A673 (cell line): ENCODE results near the gene EML2. TPM values are rescaled to one million over a fixed set of nuclear protein-coding genes. Genes with fewer than 3 reads are reported as not detected.

Experiments
- BruUV-seq: library from RNA; stranded (reverse); fragments of 400-500 nt; replicated peaks from 2 replicates; lab custom pipeline; 2021; lab: Mats Ljungman, UMichigan
- CTCF ChIA-PET: fragments of 300-600 bp; sonication (Branson Sonifier 250); formaldehyde crosslinking; loops from one replicate; lab custom pipeline; 2022; ENCODE audit warnings: antibody characterized with exemption; lab: Charles Lee
- POLR2A ChIA-PET: fragments of 300-600 bp; sonication (Branson Sonifier 250); formaldehyde crosslinking; loops from one replicate; lab custom pipeline; 2022; ENCODE audit warnings: antibody characterized with exemption; ENCODE audit not compliant: low non-redundant PET; lab: Charles Lee
- DNase-seq: peaks from one replicate; pipeline ENCODE4 v3.0.0-alpha.2; 2015; ENCODE audit warnings: low spot score
- H3K27ac ChIP-seq: fragments of 200-600 bp; sonication (generic); 2 replicates; pipeline ENCODE4 v1.5.1; 2016; ENCODE audit warnings: mixed run types, low read depth, mild to moderate bottlenecking, mixed read lengths, antibody characterized with exemption, low read length; ENCODE audit not compliant: poor library complexity, severe bottlenecking
- H3K27me3 ChIP-seq: fragments of 200-600 bp; sonication (generic); replicated peaks from 2 replicates; pipeline ENCODE4 v1.6.1; 2017; ENCODE audit warnings: mixed run types, low read depth, mild to moderate bottlenecking, mixed read lengths, antibody characterized with exemption, low read length; ENCODE audit not compliant: insufficient read depth, poor library complexity
- H3K36me3 ChIP-seq: fragments of 200-600 bp; sonication (generic); 2 replicates; pipeline ENCODE4 v1.6.1; 2016; ENCODE audit warnings: mixed run types, mild to moderate bottlenecking, mixed read lengths, antibody characterized with exemption, low read length; ENCODE audit not compliant: insufficient read depth, poor library complexity, severe bottlenecking
- H3K4me1 ChIP-seq: fragments of 200-600 bp; sonication (generic); 2 replicates; pipeline ENCODE4 v1.6.1; 2017; ENCODE audit warnings: mixed run types, mild to moderate bottlenecking, mixed read lengths, antibody characterized with exemption, low read length; ENCODE audit not compliant: insufficient read depth, poor library complexity, severe bottlenecking
- H3K4me3 ChIP-seq: fragments of 200-600 bp; sonication (generic); 2 replicates; pipeline ENCODE4 v1.5.1; 2016; ENCODE audit warnings: low read depth, mixed run types, mild to moderate bottlenecking, mixed read lengths, low read length; ENCODE audit not compliant: poor library complexity, severe bottlenecking
- H3K9me3 ChIP-seq: fragments of 200-600 bp; sonication (generic); 2 replicates; pipeline ENCODE4 v1.6.1; 2016; ENCODE audit warnings: mixed run types, low read depth, mild to moderate bottlenecking, mixed read lengths, antibody characterized with exemption, low read length; ENCODE audit not compliant: poor library complexity, severe bottlenecking
- EZH2 ChIP-seq: fragments of 200-600 bp; sonication (generic); IDR thresholded peaks from 2 replicates; pipeline ENCODE4 v1.6.1; 2017; ENCODE audit warnings: borderline replicate concordance, low read depth, mild to moderate bottlenecking, mixed read lengths, antibody characterized with exemption, low read length; ENCODE audit not compliant: poor library complexity, severe bottlenecking
- intact Hi-C: fragments of 100-400 bp; cut with micrococcal nuclease; formaldehyde crosslinking; loops from one replicate; pipeline ENCODE4 v1.10.0; 2022; ENCODE audit not compliant: unreplicated experiment
- total RNA-seq: library from RNA; stranded (reverse); gene quantifications from 2 replicates; pipeline ENCODE4 v1.2.3, GENCODE V29; 2021
- TF ChIP-seq, protein P1 (sequence below): fragments of 300-800, 200-600 bp; sonication (generic); conservative IDR thresholded peaks from 2 replicates; pipeline ENCODE4 v1.5.1; 2017; ENCODE audit warnings: low read depth, mild to moderate bottlenecking, antibody characterized with exemption, low read length, moderate library complexity, mixed read lengths

EML2 gene
- total RNA-seq, 1 experiment from 2014 or later = 17.0 TPM

- POLR2A ChIA-PET = no interaction called here
- no peaks in the 10 kb centered on the region for H3K36me3 ChIP-seq
- no peak for DNase-seq
- H3K9me3 ChIP-seq = no peaks in the 10 kb centered on the region
- no peaks in the 10 kb centered on the region for H3K27me3 ChIP-seq
- H3K27ac ChIP-seq = no peak overlapping the region
- no peak for TF ChIP-seq EZH2
- TF ChIP-seq, protein P1, sequence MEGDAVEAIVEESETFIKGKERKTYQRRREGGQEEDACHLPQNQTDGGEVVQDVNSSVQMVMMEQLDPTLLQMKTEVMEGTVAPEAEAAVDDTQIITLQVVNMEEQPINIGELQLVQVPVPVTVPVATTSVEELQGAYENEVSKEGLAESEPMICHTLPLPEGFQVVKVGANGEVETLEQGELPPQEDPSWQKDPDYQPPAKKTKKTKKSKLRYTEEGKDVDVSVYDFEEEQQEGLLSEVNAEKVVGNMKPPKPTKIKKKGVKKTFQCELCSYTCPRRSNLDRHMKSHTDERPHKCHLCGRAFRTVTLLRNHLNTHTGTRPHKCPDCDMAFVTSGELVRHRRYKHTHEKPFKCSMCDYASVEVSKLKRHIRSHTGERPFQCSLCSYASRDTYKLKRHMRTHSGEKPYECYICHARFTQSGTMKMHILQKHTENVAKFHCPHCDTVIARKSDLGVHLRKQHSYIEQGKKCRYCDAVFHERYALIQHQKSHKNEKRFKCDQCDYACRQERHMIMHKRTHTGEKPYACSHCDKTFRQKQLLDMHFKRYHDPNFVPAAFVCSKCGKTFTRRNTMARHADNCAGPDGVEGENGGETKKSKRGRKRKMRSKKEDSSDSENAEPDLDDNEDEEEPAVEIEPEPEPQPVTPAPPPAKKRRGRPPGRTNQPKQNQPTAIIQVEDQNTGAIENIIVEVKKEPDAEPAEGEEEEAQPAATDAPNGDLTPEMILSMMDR = no peak
- BruUV-seq = no TSS peak
- H3K4me1 ChIP-seq = no peaks in the 10 kb centered on the region
- intact Hi-C loops = loop anchor here (2.0 kb wide), 1 partner anchor 53 kb away; no protein-coding TSS in a partner anchor
- H3K4me3 ChIP-seq = no peak overlapping the region
- CTCF ChIA-PET = no interaction called here
Measured at GRCh38 chr19:45589768-45590167, 49.4 kb downstream of the EML2 start.

- no TSS peak for BruUV-seq
- Histone ChIP-seq H3K36me3 (no peaks in the 10 kb centered on the region), H3K9me3 (no peaks in the 10 kb centered on the region), H3K4me1 (no peaks in the 10 kb centered on the region), H3K27ac (no peak overlapping the region), H3K27me3 (no peaks in the 10 kb centered on the region), H3K4me3 (no peak overlapping the region)
- no peak for DNase-seq
- ChIA-PET CTCF (no interaction called here), POLR2A (no interaction called here)
- TF ChIP-seq EZH2 = no peak
- TF ChIP-seq, protein P1 = no peak
- intact Hi-C loops = no loop called here
Measured at GRCh38 chr19:45587873-45588272, 51.3 kb downstream of the EML2 start.

GRCh38 chr19:45585158-45585577 lies 54.0 kb downstream of the EML2 start:
- Histone ChIP-seq H3K9me3 (no peaks in the 10 kb centered on the region), H3K27ac (peak overlapping the region; percentile 92), H3K27me3 (no peaks in the 10 kb centered on the region), H3K4me3 (peak overlapping the region; percentile 63), H3K4me1 (no peaks in the 10 kb centered on the region), H3K36me3 (no peaks in the 10 kb centered on the region)
- ChIA-PET POLR2A (interaction anchor here (0.5 kb wide), 1 partner anchor 66 kb away, joined by 14 read pairs; no protein-coding TSS in a partner anchor), CTCF (interaction anchor here (0.5 to 1.0 kb wide), 2 partner anchors 22 to 60 kb away, joined by 3 to 4 read pairs; no protein-coding TSS in a partner anchor)
- DNase-seq = no peak
- TSS peak; percentile 90 for BruUV-seq
- intact Hi-C loops = no loop called here
- TF ChIP-seq EZH2 = no peak
- TF ChIP-seq, protein P1 = no peak
